A673 (cell line): Measurements from ENCODE around the gene TMEM208.

Experiments used
- EZH2 ChIP-seq: fragments of 200-600 bp; sonication (generic); IDR thresholded peaks from 2 replicates; pipeline ENCODE4 v1.6.1; 2017; ENCODE audit warnings: borderline replicate concordance, low read depth, mild to moderate bottlenecking, mixed read lengths, antibody characterized with exemption, low read length; ENCODE audit not compliant: poor library complexity, severe bottlenecking
- TF ChIP-seq, protein P1 (sequence below): fragments of 300-800, 200-600 bp; sonication (generic); conservative IDR thresholded peaks from 2 replicates; pipeline ENCODE4 v1.5.1; 2017; ENCODE audit warnings: low read depth, mild to moderate bottlenecking, antibody characterized with exemption, low read length, moderate library complexity, mixed read lengths

DNA sequence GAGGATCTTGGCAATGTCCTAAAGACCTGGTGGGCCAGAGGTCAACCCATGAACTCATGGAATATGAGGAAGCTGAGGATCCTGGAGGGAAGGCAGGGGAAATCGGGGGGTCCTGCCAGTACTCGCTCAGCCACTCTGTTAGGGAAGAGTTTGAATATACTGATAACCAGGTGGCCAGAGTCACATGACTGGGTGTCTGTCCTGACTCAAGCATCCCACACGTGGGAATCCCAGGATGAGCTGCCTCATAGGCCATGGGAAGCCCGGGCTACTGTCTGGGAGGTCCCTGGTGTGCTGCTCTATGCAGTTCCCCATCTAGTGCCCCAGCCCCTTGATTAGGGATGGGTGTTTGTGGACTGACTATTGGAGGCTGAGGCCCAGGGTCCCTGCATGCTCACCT, 38.6 kb upstream of the TMEM208 start:
- TF ChIP-seq, protein P1, sequence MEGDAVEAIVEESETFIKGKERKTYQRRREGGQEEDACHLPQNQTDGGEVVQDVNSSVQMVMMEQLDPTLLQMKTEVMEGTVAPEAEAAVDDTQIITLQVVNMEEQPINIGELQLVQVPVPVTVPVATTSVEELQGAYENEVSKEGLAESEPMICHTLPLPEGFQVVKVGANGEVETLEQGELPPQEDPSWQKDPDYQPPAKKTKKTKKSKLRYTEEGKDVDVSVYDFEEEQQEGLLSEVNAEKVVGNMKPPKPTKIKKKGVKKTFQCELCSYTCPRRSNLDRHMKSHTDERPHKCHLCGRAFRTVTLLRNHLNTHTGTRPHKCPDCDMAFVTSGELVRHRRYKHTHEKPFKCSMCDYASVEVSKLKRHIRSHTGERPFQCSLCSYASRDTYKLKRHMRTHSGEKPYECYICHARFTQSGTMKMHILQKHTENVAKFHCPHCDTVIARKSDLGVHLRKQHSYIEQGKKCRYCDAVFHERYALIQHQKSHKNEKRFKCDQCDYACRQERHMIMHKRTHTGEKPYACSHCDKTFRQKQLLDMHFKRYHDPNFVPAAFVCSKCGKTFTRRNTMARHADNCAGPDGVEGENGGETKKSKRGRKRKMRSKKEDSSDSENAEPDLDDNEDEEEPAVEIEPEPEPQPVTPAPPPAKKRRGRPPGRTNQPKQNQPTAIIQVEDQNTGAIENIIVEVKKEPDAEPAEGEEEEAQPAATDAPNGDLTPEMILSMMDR, result no peak
- no peak for TF ChIP-seq EZH2
